HEK293T (cell line): ENCODE results near the gene KIF5C.

Experiments
- BHLHE40 ChIP-seq: fragments of 450-650 bp; IDR thresholded peaks from 2 replicates; pipeline ENCODE4 v1.6.1; 2016; ENCODE audit warnings: mild to moderate bottlenecking, moderate library complexity, borderline replicate concordance
- CTBP1 ChIP-seq: fragments of 450-650 bp; IDR thresholded peaks from 2 replicates; pipeline ENCODE4 v1.6.1; 2016; ENCODE audit warnings: borderline replicate concordance
- FOXA1 ChIP-seq: fragments of 450-650 bp; IDR thresholded peaks from 2 replicates; pipeline ENCODE4 v1.6.1; 2016; ENCODE audit warnings: mild to moderate bottlenecking
- FOXK2 ChIP-seq: fragments of 450-650 bp; IDR thresholded peaks from 2 replicates; pipeline ENCODE4 v1.6.1; 2016; ENCODE audit warnings: mild to moderate bottlenecking
- FOXM1 ChIP-seq: fragments of 450-650 bp; IDR thresholded peaks from 2 replicates; pipeline ENCODE4 v1.6.1; 2017; ENCODE audit warnings: mild to moderate bottlenecking, borderline replicate concordance
- LEF1 ChIP-seq: fragments of 450-650 bp; IDR thresholded peaks from 2 replicates; pipeline ENCODE4 v1.6.1; 2017; ENCODE audit warnings: mild to moderate bottlenecking, borderline replicate concordance
- SP1 ChIP-seq: fragments of 450-650 bp; IDR thresholded peaks from 2 replicates; pipeline ENCODE4 v1.6.1; 2017
- SUZ12 ChIP-seq: fragments of 450-650 bp; IDR thresholded peaks from 2 replicates; pipeline ENCODE4 v1.6.1; 2016; ENCODE audit warnings: mild to moderate bottlenecking
- TARDBP ChIP-seq: fragments of 450-650 bp; IDR thresholded peaks from 2 replicates; pipeline ENCODE4 v1.6.1; 2016
- ZNF384 ChIP-seq: fragments of 450-650 bp; IDR thresholded peaks from 2 replicates; pipeline ENCODE4 v1.6.1; 2016

DNA sequence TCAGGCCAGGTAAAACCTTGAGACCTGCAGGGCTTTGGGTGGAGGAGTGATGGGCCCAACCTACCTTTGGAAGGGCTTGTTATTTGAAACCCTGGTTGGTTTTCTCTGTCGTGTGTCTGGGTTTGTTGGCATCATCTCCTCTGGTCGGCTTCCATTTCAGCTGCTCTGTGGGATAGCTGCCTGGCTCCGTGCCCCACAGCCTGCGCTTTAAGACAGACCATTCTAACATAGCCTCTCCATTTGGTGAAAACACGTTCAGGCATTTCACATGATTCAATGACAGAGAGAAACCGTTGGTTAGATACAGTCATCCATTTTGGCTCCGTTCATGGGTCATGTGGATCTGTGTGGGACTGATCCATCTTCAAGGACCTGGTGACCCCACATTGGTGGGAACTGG is 126.5 kb downstream of the KIF5C start:
- TF ChIP-seq BHLHE40 = no peak
- TF ChIP-seq FOXM1 = no peak
- TF ChIP-seq FOXK2 = no peak
- TF ChIP-seq ZNF384 = no peak
- TF ChIP-seq SP1 = no peak
- TF ChIP-seq SUZ12 = no peak
- TF ChIP-seq CTBP1 = no peak
- no peak for TF ChIP-seq LEF1
- no peak for TF ChIP-seq TARDBP
- no peak for TF ChIP-seq FOXA1
